PC-9 (cell line): Measurements from ENCODE around the gene ZNF641. TPM values are rescaled to one million over a fixed set of nuclear protein-coding genes. Genes with fewer than 3 reads are reported as not detected.

ENCODE experiments used
- BruUV-seq: library from RNA; stranded (reverse); fragments of 400-500 nt; replicated peaks from 2 replicates; lab custom pipeline; 2021; lab: Mats Ljungman, UMichigan
- CTCF ChIA-PET: fragments of 300-600 bp; sonication (Branson Sonifier 250); formaldehyde crosslinking; loops from one replicate; lab custom pipeline; 2022; ENCODE audit warnings: antibody characterized with exemption; lab: Charles Lee
- POLR2A ChIA-PET: fragments of 300-600 bp; sonication (Branson Sonifier 250); formaldehyde crosslinking; loops from one replicate; lab custom pipeline; 2022; ENCODE audit warnings: antibody characterized with exemption; ENCODE audit not compliant: unreplicated experiment; lab: Charles Lee
- DNase-seq, 2 experiments: peaks; one replicate each; pipeline versions ENCODE4 v3.0.0 to v3.0.0-alpha.2; 2015 to 2022; ENCODE audit warnings: mixed read lengths in 1 of 2
- H2AFZ ChIP-seq: fragments of 200-600 bp; sonication (generic); 2 replicates; pipeline ENCODE4 v1.8.1; 2017; ENCODE audit warnings: antibody characterized with exemption
- H3F3A ChIP-seq: fragments of 200-600 bp; sonication (generic); 2 replicates; pipeline ENCODE4 v1.8.1; 2017; ENCODE audit warnings: antibody characterized with exemption, mild to moderate bottlenecking, low read depth; ENCODE audit not compliant: insufficient read depth
- H3K27ac ChIP-seq: fragments of 200-600 bp; sonication (generic); 2 replicates; pipeline ENCODE4 v1.6.1; 2016; ENCODE audit warnings: mixed run types
- H3K27me3 ChIP-seq: fragments of 200-600 bp; sonication (generic); 2 replicates; pipeline ENCODE4 v1.6.1; 2016; ENCODE audit warnings: low read depth, mixed run types; ENCODE audit not compliant: insufficient read depth
- H3K36me3 ChIP-seq: fragments of 200-600 bp; sonication (generic); 2 replicates; pipeline ENCODE4 v1.6.1; 2016; ENCODE audit warnings: low read depth, mixed run types
- H3K4me1 ChIP-seq: fragments of 200-600 bp; sonication (generic); replicated peaks from 2 replicates; pipeline ENCODE4 v1.6.1; 2016; ENCODE audit warnings: mixed run types; ENCODE audit not compliant: insufficient read depth
- H3K4me2 ChIP-seq: fragments of 200-600 bp; sonication (generic); 2 replicates; pipeline ENCODE4 v1.6.1; 2017; ENCODE audit warnings: mixed run types
- H3K4me3 ChIP-seq: fragments of 200-600 bp; sonication (generic); 2 replicates; pipeline ENCODE4 v1.6.1; 2016; ENCODE audit warnings: mixed run types
- H3K79me2 ChIP-seq: fragments of 200-600 bp; sonication (generic); 2 replicates; pipeline ENCODE4 v1.6.1; 2017; ENCODE audit warnings: low read depth, mixed run types
- H3K9me2 ChIP-seq: fragments of 200-600 bp; sonication (generic); 2 replicates; pipeline ENCODE4 v1.8.1; 2017; ENCODE audit warnings: mild to moderate bottlenecking; ENCODE audit not compliant: insufficient read depth
- H3K9me3 ChIP-seq: fragments of 200-600 bp; sonication (generic); 2 replicates; pipeline ENCODE4 v1.8.1; 2016; ENCODE audit warnings: low read depth; ENCODE audit not compliant: insufficient read depth
- H4K20me1 ChIP-seq: fragments of 200-600 bp; sonication (generic); 2 replicates; pipeline ENCODE4 v1.8.1; 2017; ENCODE audit not compliant: insufficient read depth
- EZH2 ChIP-seq: fragments of 200-600 bp; sonication (generic); IDR thresholded peaks from 2 replicates; pipeline ENCODE4 v1.8.0; 2017; ENCODE audit warnings: antibody characterized with exemption, low read depth
- intact Hi-C: fragments of 100-400 bp; cut with micrococcal nuclease; formaldehyde crosslinking; loops from one replicate; pipeline ENCODE4 v1.10.0; 2022; ENCODE audit not compliant: unreplicated experiment
- total RNA-seq: library from RNA; stranded (reverse); gene quantifications from 2 replicates; pipeline ENCODE4 v1.2.3, GENCODE V29; 2021
- TF ChIP-seq, protein P1 (sequence below): fragments of 200-600 bp; sonication (generic); conservative IDR thresholded peaks from 2 replicates; pipeline ENCODE4 v1.6.1; 2017; ENCODE audit warnings: mixed run types, antibody characterized with exemption, mild to moderate bottlenecking, moderate library complexity

The ZNF641 gene
- total RNA-seq, 1 experiment from 2014 or later: 1.4 TPM

DNA sequence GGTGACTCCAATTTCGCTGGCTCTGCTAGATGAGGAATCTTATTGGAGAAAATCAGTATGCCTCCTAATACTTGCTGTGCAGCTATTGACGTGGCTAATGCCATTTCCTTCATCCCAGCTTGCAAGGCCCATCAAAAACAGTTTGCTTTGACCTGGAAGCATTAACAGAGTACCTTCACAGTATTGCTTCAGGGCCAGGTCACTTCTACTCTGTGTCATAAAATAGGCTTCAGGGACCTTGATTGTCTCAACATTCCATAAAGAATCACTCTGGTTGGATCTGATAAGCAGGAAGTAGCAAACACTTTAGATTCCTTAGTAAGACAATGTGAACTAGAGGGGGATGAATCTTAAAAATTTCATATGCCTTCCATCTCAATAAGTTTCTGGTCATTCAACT, 26.9 kb upstream of the ZNF641 start:
- no peaks in the 10 kb centered on the region for H3K9me2 ChIP-seq
- H3K4me2 ChIP-seq: no peak overlapping the region
- no peaks in the 10 kb centered on the region for H4K20me1 ChIP-seq
- H3K27me3 ChIP-seq: peaks cover 27% of the 10 kb centered on the region
- no TSS peak for BruUV-seq
- H3F3A ChIP-seq: no peaks in the 10 kb centered on the region
- no peak overlapping the region for H2AFZ ChIP-seq
- H3K27ac ChIP-seq: no peak overlapping the region
- TF ChIP-seq, protein P1, sequence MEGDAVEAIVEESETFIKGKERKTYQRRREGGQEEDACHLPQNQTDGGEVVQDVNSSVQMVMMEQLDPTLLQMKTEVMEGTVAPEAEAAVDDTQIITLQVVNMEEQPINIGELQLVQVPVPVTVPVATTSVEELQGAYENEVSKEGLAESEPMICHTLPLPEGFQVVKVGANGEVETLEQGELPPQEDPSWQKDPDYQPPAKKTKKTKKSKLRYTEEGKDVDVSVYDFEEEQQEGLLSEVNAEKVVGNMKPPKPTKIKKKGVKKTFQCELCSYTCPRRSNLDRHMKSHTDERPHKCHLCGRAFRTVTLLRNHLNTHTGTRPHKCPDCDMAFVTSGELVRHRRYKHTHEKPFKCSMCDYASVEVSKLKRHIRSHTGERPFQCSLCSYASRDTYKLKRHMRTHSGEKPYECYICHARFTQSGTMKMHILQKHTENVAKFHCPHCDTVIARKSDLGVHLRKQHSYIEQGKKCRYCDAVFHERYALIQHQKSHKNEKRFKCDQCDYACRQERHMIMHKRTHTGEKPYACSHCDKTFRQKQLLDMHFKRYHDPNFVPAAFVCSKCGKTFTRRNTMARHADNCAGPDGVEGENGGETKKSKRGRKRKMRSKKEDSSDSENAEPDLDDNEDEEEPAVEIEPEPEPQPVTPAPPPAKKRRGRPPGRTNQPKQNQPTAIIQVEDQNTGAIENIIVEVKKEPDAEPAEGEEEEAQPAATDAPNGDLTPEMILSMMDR: no peak
- TF ChIP-seq EZH2: no peak
- H3K36me3 ChIP-seq: no peaks in the 10 kb centered on the region
- no peaks in the 10 kb centered on the region for H3K4me1 ChIP-seq
- ChIA-PET POLR2A (no interaction called here), CTCF (interaction anchor here (0.6 kb wide), 1 partner anchor 1340 kb away, joined by 3 read pairs; no protein-coding TSS in a partner anchor)
- DNase-seq: no peak
- intact Hi-C loops: no loop called here
- H3K9me3 ChIP-seq: no peaks in the 10 kb centered on the region
- H3K4me3 ChIP-seq: no peak overlapping the region
- no peaks in the 10 kb centered on the region for H3K79me2 ChIP-seq

DNA sequence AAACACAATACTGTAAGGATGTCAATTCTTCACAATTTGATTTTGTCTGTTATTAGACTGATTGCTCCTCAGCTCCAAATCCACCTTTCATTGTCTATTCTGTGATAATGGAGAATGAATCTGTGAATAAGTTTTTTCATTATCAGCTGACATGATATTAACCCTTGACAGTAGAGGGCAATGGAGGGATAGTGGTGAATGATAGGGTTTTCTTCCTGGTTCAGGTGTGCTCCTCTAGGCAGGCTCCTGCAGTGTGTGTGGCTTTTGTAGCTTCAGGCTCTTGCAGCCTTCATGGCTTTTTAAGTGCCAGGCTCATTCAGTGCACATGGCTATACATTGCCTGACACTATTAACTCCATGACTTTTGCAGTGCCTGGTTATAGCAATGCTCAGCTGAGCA, 23.4 kb upstream of the ZNF641 start:
- H3K36me3 ChIP-seq: no peaks in the 10 kb centered on the region
- no peaks in the 10 kb centered on the region for H3K4me1 ChIP-seq
- DNase-seq: no peak
- no peaks in the 10 kb centered on the region; the same call in 1 of the 2 replicates for H3K27me3 ChIP-seq
- no peak overlapping the region for H3K4me3 ChIP-seq
- H2AFZ ChIP-seq: no peak overlapping the region
- H3F3A ChIP-seq: no peaks in the 10 kb centered on the region
- H3K79me2 ChIP-seq: no peaks in the 10 kb centered on the region
- no peak overlapping the region for H3K4me2 ChIP-seq
- TF ChIP-seq EZH2: no peak
- TF ChIP-seq, protein P1: no peak
- no peaks in the 10 kb centered on the region for H3K9me3 ChIP-seq
- intact Hi-C loops: no loop called here
- H4K20me1 ChIP-seq: no peaks in the 10 kb centered on the region
- POLR2A ChIA-PET: no interaction called here
- no peak overlapping the region for H3K27ac ChIP-seq
- BruUV-seq: no TSS peak
- CTCF ChIA-PET: no interaction called here
- H3K9me2 ChIP-seq: no peaks in the 10 kb centered on the region

DNA sequence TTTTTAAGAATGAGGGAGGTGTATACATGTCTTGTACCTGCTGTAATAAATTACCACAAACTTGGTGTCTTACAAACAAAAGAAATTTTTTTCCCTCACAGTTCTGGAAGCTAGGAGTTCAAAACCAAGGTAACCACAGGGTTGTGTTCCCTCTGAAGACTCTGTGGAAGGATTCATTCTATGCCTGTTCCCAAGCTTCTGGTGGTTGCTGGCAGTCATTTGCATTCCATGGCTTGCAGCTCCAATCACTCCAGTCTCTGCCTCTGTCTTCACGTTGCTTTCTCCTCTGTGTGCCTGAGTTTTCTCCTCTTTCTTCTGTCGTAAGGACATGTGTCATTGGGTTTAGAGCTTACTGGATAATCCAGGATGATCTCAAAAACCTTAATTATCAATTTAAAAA, 15.4 kb upstream of the ZNF641 start:
- Histone ChIP-seq H4K20me1 (no peaks in the 10 kb centered on the region), H3K27ac (no peak overlapping the region), H2AFZ (no peak overlapping the region), H3K4me2 (no peak overlapping the region), H3K27me3 (no peaks in the 10 kb centered on the region), H3K9me2 (no peaks in the 10 kb centered on the region), H3K9me3 (no peaks in the 10 kb centered on the region), H3K4me3 (no peak overlapping the region), H3K4me1 (no peaks in the 10 kb centered on the region), H3K79me2 (no peaks in the 10 kb centered on the region), H3F3A (no peaks in the 10 kb centered on the region), H3K36me3 (no peaks in the 10 kb centered on the region)
- ChIA-PET CTCF (no interaction called here), POLR2A (no interaction called here)
- TF ChIP-seq, protein P1: no peak
- TF ChIP-seq EZH2: no peak
- no TSS peak for BruUV-seq
- DNase-seq: no peak
- intact Hi-C loops: no loop called here
